H9 (cell line): Measurements from ENCODE around the gene KAT2B. TPM values are rescaled to one million over a fixed set of nuclear protein-coding genes. Genes with fewer than 3 reads are reported as not detected.

Source experiments
- DNase-seq: peaks from one replicate; pipeline ENCODE4 v3.0.0-alpha.2; 2017
- H2AFZ ChIP-seq: one replicate; pipeline ENCODE4 v1.6.1; 2013; ENCODE audit warnings: mild to moderate bottlenecking, low read length, control low read depth, moderate library complexity
- H2AK5ac ChIP-seq: 2 replicates; pipeline ENCODE4 v1.6.1; 2013; ENCODE audit warnings: low read length, control low read depth, mixed read lengths; ENCODE audit not compliant: insufficient read length
- H2BK120ac ChIP-seq: one replicate; pipeline ENCODE4 v1.6.1; 2013; ENCODE audit warnings: low read depth, mild to moderate bottlenecking, low read length, control low read depth, inconsistent platforms; ENCODE audit not compliant: poor library complexity, severe bottlenecking
- H2BK12ac ChIP-seq: 2 replicates; pipeline ENCODE4 v1.6.1; 2013; ENCODE audit warnings: low read length, control low read depth, mixed read lengths, low read depth; ENCODE audit not compliant: insufficient read length
- H2BK15ac ChIP-seq: 2 replicates; pipeline ENCODE4 v1.6.1; 2013; ENCODE audit warnings: low read depth, low read length, control low read depth
- H2BK20ac ChIP-seq: one replicate; pipeline ENCODE4 v1.6.1; 2013; ENCODE audit warnings: low read depth, mild to moderate bottlenecking, low read length, control low read depth, inconsistent platforms; ENCODE audit not compliant: poor library complexity, severe bottlenecking
- H2BK5ac ChIP-seq: 2 replicates; pipeline ENCODE4 v1.6.1; 2013; ENCODE audit warnings: low read length, control low read depth, mixed read lengths; ENCODE audit not compliant: insufficient read length
- H3K14ac ChIP-seq: 2 replicates; pipeline ENCODE4 v1.6.1; 2013; ENCODE audit warnings: low read length, control low read depth; ENCODE audit not compliant: insufficient read depth
- H3K18ac ChIP-seq: 2 replicates; pipeline ENCODE4 v1.6.1; 2013; ENCODE audit warnings: low read depth, mild to moderate bottlenecking, mixed read lengths, low read length, control low read depth; ENCODE audit not compliant: insufficient read length
- H3K23ac ChIP-seq: 2 replicates; pipeline ENCODE4 v1.6.1; 2013; ENCODE audit warnings: low read length, control low read depth, mixed read lengths, low read depth; ENCODE audit not compliant: insufficient read length
- H3K23me2 ChIP-seq: 2 replicates; pipeline ENCODE4 v1.6.1; 2013; ENCODE audit warnings: low read depth, mild to moderate bottlenecking, mixed read lengths, low read length, control low read depth; ENCODE audit not compliant: insufficient read length, poor library complexity, severe bottlenecking
- H3K27ac ChIP-seq: 2 replicates; pipeline ENCODE4 v1.5.1; 2013; ENCODE audit warnings: low read length, control low read depth, mixed read lengths, low read depth; ENCODE audit not compliant: insufficient read length
- H3K27me3 ChIP-seq: 2 replicates; pipeline ENCODE4 v1.6.1; 2013; ENCODE audit warnings: low read length, control low read depth, inconsistent platforms; ENCODE audit not compliant: insufficient read depth
- H3K4ac ChIP-seq: 2 replicates; pipeline ENCODE4 v1.6.1; 2013; ENCODE audit warnings: low read depth, mild to moderate bottlenecking, control low read depth, inconsistent platforms, low read length, moderate library complexity
- H3K4me1 ChIP-seq: 2 replicates; pipeline ENCODE4 v1.6.1; 2013; ENCODE audit warnings: low read length, control low read depth, inconsistent platforms; ENCODE audit not compliant: insufficient read depth
- H3K4me2 ChIP-seq: 2 replicates; pipeline ENCODE4 v1.6.1; 2013; ENCODE audit warnings: low read length, control low read depth, mixed read lengths; ENCODE audit not compliant: insufficient read length, insufficient read depth
- H3K56ac ChIP-seq: 2 replicates; pipeline ENCODE4 v1.6.1; 2013; ENCODE audit warnings: low read depth, mild to moderate bottlenecking, mixed read lengths, low read length, control low read depth; ENCODE audit not compliant: insufficient read length
- H3K79me1 ChIP-seq: 2 replicates; pipeline ENCODE4 v1.6.1; 2013; ENCODE audit warnings: low read depth, mild to moderate bottlenecking, moderate library complexity, low read length, control low read depth, inconsistent platforms; ENCODE audit not compliant: insufficient read depth, poor library complexity, severe bottlenecking
- H3K79me2 ChIP-seq: 2 replicates; pipeline ENCODE4 v1.6.1; 2013; ENCODE audit warnings: low read length, control low read depth, inconsistent platforms; ENCODE audit not compliant: insufficient read depth
- H3K9ac ChIP-seq: 2 replicates; pipeline ENCODE4 v1.6.1; 2013; ENCODE audit warnings: low read length, control low read depth, mixed read lengths; ENCODE audit not compliant: insufficient read length; ENCODE audit errors: extremely low read depth
- H3K9me3 ChIP-seq: one replicate; pipeline ENCODE4 v1.6.1; 2013; ENCODE audit warnings: low read depth, low read length, inconsistent platforms; ENCODE audit not compliant: control insufficient read depth
- H3T11ph ChIP-seq: one replicate; pipeline ENCODE4 v1.6.1; 2013; ENCODE audit warnings: mild to moderate bottlenecking, low read length, control low read depth, inconsistent platforms
- H4K20me1 ChIP-seq: one replicate; pipeline ENCODE4 v1.6.1; 2013; ENCODE audit not compliant: control insufficient read depth, insufficient read length, insufficient read depth
- H4K5ac ChIP-seq: 2 replicates; pipeline ENCODE4 v1.6.1; 2013; ENCODE audit warnings: low read depth, mild to moderate bottlenecking, mixed read lengths, low read length, control low read depth; ENCODE audit not compliant: insufficient read length
- H4K8ac ChIP-seq: replicated peaks from 2 replicates; pipeline ENCODE4 v1.6.1; 2013; ENCODE audit warnings: low read length, control low read depth, mixed read lengths, low read depth; ENCODE audit not compliant: insufficient read length
- H4K91ac ChIP-seq: 2 replicates; pipeline ENCODE4 v1.6.1; 2013; ENCODE audit warnings: low read depth, mild to moderate bottlenecking, moderate library complexity, mixed read lengths, low read length, control low read depth; ENCODE audit not compliant: insufficient read length
- H3K27ac Mint-ChIP-seq, 3 experiments: 2 replicates in 2 of 3; 3 replicates in 1 of 3; pipeline ENCODE4 v1.8.0; 2020 to 2021; ENCODE audit warnings: mixed read lengths in 3 of 3, mild to moderate bottlenecking in 1 of 3, moderate library complexity in 1 of 3
- H3K27me3 Mint-ChIP-seq: 2 replicates; pipeline ENCODE4 v1.8.0; 2021; ENCODE audit warnings: low read depth, mild to moderate bottlenecking, moderate library complexity, mixed read lengths
- H3K36me3 Mint-ChIP-seq, 3 experiments: 2 replicates in 2 of 3; 3 replicates in 1 of 3; pipeline ENCODE4 v1.8.0; 2020 to 2021; ENCODE audit warnings: low read depth in 3 of 3, mixed read lengths in 3 of 3; ENCODE audit not compliant: insufficient read depth in 1 of 3
- H3K4me1 Mint-ChIP-seq, 2 experiments: 2 replicates each; pipeline ENCODE4 v1.8.0; 2020; ENCODE audit warnings: mixed read lengths in 2 of 2
- H3K4me3 Mint-ChIP-seq, 2 experiments: 2 replicates in 1 of 2; 3 replicates in 1 of 2; pipeline ENCODE4 v1.8.0; 2020 to 2021; ENCODE audit warnings: mild to moderate bottlenecking in 2 of 2, mixed read lengths in 2 of 2, moderate library complexity in 1 of 2
- H3K9me3 Mint-ChIP-seq, 2 experiments: 2 replicates in 1 of 2; 3 replicates in 1 of 2; pipeline ENCODE4 v1.8.0; 2020; ENCODE audit warnings: mild to moderate bottlenecking in 2 of 2, mixed read lengths in 2 of 2, moderate library complexity in 1 of 2
- WGBS: extraction: QIAGEN DNeasy Blood & Tissue Kit; methylation state at CpG from one replicate; pipeline ENCODE4 v1.1.7; 2013; ENCODE audit warnings: missing lambda C conversion rate, low lambda C conversion rate, mixed read lengths; ENCODE audit not compliant: insufficient read length; ENCODE audit errors: extremely low coverage; 5-methylcytosine and 5-hydroxymethylcytosine counted together
- total RNA-seq: library from RNA; stranded (reverse); gene quantifications from 2 replicates; pipeline ENCODE4 v1.2.1, GENCODE V29; 2021
- TF ChIP-seq, protein P1 (sequence below): fragments of 200-600 bp; sonication (generic); conservative IDR thresholded peaks from 3 replicates; pipeline ENCODE4 v1.8.0; 2021; ENCODE audit warnings: antibody characterized with exemption, mild to moderate bottlenecking

The KAT2B gene
- total RNA-seq, 1 experiment from 2014 or later: 6.3 TPM

DNA sequence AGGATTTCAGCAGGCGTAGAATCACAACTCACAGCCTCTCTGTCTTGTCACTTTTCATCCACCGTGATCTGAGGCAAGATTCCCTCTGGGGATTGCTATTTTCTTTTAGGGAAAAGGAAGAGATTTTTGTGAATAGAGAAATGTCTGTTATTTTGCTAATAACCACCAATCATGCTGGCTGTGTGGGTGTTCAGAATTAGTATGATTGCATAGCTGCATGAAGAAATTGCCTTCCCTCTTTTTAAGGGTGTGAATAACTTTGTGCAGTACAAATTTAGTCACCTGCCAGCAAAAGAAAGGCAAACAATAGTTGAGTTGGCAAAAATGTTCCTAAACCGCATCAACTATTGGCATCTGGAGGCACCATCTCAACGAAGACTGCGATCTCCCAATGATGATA, 60.8 kb downstream of the KAT2B start:
- Mint-ChIP-seq H3K4me3 (no peak overlapping the region), H3K27me3 (no peaks in the 10 kb centered on the region), H3K9me3 (no peaks in the 10 kb centered on the region), H3K4me1 (peaks cover 0 to 9% of the 10 kb centered on the region in 2 experiments; a peak in 1 of 4 replicates), H3K36me3 (no peaks in the 10 kb centered on the region), H3K27ac (no peak overlapping the region)
- Histone ChIP-seq H3K27me3 (no peaks in the 10 kb centered on the region), H3K14ac (no peak overlapping the region), H3K79me2 (no peaks in the 10 kb centered on the region), H4K91ac (no peak overlapping the region), H3K23me2 (no peaks in the 10 kb centered on the region), H3K27ac (no peak overlapping the region), H2AK5ac (no peak overlapping the region), H2BK5ac (no peak overlapping the region), H2BK120ac (no peak overlapping the region), H3K18ac (no peak overlapping the region), H2BK15ac (no peak overlapping the region), H3K9me3 (no peaks in the 10 kb centered on the region), H3K4me1 (no peaks in the 10 kb centered on the region), H3K23ac (no peak overlapping the region), H4K20me1 (no peaks in the 10 kb centered on the region), H2AFZ (no peak overlapping the region), H3K56ac (no peak overlapping the region), H2BK20ac (no peak overlapping the region), H2BK12ac (no peak overlapping the region), H3K4ac (no peak overlapping the region), H3K79me1 (no peaks in the 10 kb centered on the region), H3K4me2 (no peak overlapping the region), H4K5ac (no peak overlapping the region), H4K8ac (no peak overlapping the region), H3T11ph (no peak overlapping the region), H3K9ac (no peak overlapping the region)
- DNase-seq: no peak
- no CpG with 5 or more reads among the region's 5 CpGs for WGBS
- TF ChIP-seq, protein P1, sequence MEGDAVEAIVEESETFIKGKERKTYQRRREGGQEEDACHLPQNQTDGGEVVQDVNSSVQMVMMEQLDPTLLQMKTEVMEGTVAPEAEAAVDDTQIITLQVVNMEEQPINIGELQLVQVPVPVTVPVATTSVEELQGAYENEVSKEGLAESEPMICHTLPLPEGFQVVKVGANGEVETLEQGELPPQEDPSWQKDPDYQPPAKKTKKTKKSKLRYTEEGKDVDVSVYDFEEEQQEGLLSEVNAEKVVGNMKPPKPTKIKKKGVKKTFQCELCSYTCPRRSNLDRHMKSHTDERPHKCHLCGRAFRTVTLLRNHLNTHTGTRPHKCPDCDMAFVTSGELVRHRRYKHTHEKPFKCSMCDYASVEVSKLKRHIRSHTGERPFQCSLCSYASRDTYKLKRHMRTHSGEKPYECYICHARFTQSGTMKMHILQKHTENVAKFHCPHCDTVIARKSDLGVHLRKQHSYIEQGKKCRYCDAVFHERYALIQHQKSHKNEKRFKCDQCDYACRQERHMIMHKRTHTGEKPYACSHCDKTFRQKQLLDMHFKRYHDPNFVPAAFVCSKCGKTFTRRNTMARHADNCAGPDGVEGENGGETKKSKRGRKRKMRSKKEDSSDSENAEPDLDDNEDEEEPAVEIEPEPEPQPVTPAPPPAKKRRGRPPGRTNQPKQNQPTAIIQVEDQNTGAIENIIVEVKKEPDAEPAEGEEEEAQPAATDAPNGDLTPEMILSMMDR: no peak
